Raji (cell line): ENCODE measurements around the gene UBQLN1.

Experiments
- POLR2A ChIP-seq: IDR thresholded peaks from 2 replicates; pipeline ENCODE4 v1.6.1; 2011; ENCODE audit warnings: low read depth, low read length, control low read depth; ENCODE audit not compliant: insufficient read depth

Gene UBQLN1

DNA sequence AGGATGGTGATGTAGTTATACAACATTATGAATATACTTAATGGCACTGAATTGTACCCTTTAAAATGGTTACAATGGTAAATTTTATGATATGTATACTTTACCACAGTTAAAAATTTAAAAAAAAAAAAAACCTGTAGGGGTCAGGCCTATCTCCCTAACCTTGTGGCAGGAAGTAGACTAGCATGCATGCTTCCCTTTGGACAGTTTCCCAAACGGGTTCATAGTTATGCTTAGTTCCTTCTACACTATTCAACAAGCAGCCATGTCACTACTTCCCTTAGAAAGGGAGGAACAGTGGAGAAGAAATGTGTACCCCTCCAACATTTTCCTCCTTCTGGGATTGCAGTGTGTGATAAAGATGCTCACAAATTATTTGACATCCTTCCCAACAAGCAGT is 52.3 kb downstream of the UBQLN1 start:
- TF ChIP-seq POLR2A: no peak

DNA sequence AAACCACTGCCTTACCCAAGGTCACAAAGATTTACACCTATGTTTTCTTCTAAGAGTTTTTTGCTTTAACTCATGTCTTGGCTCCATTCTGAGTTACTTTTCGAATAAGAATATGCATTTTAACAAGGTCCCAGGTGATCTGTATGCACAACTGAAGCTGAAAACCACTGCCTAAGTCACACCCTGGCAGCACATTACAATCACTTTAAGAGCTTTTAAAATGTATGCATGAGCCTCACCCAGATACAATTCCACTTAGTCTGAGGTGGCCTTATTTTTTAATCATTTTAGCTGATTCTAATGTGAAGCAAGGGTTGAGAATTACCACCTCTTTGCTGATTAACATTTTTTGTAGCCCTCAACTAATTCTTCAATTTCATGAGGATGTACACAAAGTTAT is 55.3 kb downstream of the UBQLN1 start:
- no peak for TF ChIP-seq POLR2A

DNA sequence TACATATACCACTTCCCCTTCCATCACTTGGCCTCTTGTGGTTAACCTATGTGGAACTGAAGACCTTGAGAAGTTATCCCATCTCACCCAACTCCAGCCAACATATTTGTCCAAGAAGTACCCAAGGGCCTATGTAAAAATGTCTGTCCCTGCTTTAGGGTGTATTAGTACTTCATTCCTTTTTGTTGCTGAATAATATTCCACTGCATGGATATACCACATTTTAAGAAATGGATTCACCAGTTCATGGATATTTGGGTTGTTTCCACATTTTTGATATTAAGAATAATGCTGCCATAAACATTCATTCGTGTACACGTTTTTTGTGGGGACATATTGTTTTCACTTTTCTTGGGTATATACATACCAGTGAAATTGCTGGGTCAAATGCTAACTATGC is 56.2 kb downstream of the UBQLN1 start:
- no peak for TF ChIP-seq POLR2A

- no peak for TF ChIP-seq POLR2A
These were observed 58.2 kb downstream of the UBQLN1 start for GRCh38 chr9:83649515-83649914.

DNA sequence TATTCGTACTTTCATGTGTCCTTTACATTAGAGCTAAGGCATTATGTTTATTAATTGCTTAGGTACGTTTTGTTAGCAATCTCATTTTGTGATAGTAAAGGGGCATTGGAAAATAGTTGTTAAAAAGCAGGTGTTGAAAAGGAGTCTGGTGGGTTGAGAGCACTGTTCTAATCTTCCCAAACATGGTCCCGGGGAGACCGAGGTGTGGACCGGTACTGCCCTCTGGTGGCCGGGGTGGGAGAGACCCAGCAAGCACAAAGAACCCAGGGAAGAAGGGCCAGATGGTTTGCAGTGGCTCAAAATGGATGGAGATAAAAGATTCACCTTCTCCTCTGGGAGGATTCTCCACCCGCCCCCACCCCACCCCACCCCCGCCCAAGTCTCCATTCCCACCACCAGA is 58.7 kb downstream of the UBQLN1 start:
- no peak for TF ChIP-seq POLR2A

DNA sequence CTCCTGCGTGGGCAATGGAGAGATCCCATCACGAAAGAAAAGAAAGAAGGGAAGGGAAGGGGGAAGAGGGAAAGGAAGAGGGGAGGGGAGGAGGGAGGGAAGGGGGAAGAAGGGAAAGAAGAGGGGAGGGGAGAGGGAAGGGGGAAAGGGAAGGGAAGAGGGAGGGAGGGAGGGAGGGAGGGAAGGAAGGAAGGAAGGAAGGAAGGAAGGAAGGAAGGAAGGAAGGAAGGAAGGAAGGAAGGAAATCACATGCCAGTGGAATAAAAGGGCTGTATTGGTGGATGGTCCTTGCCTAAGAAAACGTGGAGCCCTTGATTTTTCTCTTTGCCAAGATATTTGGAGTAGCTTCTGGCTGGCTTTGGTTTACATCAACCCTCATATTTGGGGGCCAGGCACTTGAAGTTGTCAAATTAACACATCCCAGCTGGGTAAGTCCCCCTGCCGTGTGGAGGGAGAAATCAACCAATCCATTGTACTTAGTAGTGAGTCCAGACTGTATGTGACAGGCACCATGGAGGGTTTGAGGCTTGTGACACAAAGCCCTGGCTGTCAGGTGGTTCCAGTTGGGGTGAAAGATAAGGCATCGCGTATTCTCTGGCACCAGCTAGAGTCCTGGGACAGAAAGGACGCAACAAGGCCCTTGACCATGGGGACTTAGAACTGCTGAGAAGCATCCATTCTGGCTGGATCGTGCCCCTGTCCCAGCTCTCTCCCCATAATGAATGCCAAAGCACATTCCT is 61.1 kb downstream of the UBQLN1 start:
- TF ChIP-seq POLR2A: no peak

- no peak for TF ChIP-seq POLR2A
These were observed 65.0 kb downstream of the UBQLN1 start for GRCh38 chr9:83642793-83643192.

GRCh38 chr9:83639266-83639665 is 68.5 kb downstream of the UBQLN1 start:
- TF ChIP-seq POLR2A: no peak

DNA sequence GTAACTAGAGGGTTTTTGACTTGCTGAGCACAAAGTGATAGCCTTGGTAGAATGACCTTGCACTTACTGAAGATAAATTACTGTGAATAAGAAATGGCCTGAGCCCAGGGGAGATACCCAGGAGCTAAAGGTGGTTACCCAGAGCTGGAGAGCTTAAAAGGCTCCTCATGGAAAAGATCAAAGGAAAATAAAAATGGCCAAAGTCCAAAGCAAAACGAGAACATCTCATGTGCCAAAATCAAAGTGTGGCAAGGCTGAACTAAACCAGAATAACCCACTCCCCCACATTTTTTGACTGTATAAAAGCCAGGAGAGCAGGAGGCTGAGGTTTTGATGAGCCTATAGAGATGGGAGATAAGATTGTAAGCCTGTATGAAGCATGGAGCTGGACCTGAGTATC is 70.4 kb downstream of the UBQLN1 start:
- TF ChIP-seq POLR2A: no peak

DNA sequence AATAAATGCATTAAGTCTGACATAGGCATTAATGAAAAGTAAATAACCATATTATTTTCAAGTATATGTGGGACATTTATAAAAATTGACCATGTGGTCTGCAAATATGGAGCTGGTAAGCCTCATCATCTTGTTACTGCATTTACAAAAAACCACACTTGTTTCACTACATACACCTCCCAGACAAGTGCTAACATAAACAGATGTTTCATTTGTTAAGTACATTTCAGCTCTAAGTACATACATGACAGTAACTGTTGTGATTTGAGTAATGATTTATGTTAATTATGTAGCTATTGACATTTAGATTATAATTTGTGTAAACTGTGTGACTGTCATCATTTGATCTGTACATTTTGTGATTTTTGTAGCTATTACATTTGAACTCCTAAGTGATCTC is 70.9 kb downstream of the UBQLN1 start:
- TF ChIP-seq POLR2A: no peak

- no peak for TF ChIP-seq POLR2A
These were observed 74.1 kb downstream of the UBQLN1 start for GRCh38 chr9:83633676-83634075.

GRCh38 chr9:83633255-83633654 is 74.5 kb downstream of the UBQLN1 start:
- TF ChIP-seq POLR2A: no peak

DNA sequence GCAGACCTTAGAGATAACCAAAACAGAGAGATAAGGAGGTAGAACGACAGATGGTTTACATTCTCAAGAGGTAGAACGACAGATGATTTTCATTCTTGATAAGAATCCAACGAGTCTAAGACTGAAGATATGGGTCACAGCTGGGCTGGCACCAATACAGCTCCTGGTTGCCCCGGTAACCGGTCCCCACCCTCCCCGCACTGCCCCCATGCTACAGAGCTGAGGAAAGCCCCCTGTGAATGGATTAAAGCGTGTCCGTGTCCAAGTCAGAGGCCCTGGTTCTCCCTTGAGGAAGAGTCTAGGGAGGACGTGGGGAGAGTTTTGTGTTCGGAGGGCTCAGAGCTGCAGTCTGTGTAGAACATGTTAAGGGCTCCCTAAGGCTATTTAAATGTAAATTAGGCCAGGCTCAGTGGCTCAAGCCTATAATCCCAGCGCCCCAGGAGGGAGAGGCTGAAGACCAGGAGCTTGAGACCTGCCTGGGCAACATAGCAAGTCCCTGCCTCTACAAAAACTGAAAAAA is 76.8 kb downstream of the UBQLN1 start:
- no peak for TF ChIP-seq POLR2A

GRCh38 chr9:83629433-83630104 is 78.2 kb downstream of the UBQLN1 start:
- no peak for TF ChIP-seq POLR2A

DNA sequence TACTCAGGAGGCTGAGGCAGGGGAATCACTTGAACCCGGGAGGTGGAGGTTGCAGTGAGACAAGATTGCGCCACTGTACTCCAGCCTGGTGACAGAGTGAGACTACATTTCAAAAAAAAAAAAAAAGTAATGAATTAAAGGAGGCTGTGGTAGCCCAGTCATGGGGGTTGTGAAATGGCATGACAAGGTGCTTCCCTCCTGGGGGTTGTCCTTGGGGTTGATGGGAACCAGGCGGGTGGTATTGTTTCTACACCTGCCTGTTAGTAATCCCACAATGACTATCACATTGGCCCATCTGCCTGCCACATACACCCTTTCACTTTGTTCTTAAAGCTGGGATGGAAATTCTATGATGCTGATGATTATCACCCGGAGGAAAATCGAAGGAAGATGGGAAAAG is 79.2 kb downstream of the UBQLN1 start:
- no peak for TF ChIP-seq POLR2A

- TF ChIP-seq POLR2A: no peak
These were observed 82.6 kb downstream of the UBQLN1 start for GRCh38 chr9:83625178-83625577.
